NCI-H1417 (cell line): Measurements from ENCODE around the gene TP53AIP1.

Source experiments
- DNase-seq, 3 experiments: peaks; one replicate each; lab custom pipeline; 2025; lab: John Stamatoyannopoulos, UW

The TP53AIP1 gene

DNA sequence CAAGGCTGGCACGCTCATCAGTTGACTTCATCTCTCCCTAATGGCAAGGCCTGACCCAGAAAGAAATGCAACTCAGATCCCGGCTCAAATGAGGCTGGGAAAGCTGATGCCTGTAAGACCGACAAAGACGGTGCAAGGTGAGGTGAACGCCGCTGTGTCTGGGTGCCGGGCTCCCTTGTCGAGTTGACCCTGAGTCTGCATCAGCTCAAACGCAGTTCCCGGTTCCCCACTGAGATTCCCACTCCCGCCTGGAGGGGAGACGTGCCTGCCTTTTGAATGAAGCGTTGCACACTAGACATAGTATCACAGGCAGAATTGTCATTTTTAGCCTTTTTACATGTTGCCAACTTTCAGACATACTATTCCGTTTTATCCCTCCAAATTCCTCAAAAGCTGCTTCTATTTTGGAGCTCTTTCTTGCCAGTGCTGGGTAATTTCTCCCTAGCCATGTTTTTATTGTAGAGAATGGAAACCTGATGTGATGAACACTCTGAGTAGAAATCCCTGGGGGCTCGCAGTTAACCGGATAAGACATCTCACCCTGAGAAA, 831 bp upstream of the TP53AIP1 start:
- no peak for DNase-seq

GRCh38 chr11:128942272-128942612, 429 bp downstream of the TP53AIP1 start:
- no peak for DNase-seq

DNA sequence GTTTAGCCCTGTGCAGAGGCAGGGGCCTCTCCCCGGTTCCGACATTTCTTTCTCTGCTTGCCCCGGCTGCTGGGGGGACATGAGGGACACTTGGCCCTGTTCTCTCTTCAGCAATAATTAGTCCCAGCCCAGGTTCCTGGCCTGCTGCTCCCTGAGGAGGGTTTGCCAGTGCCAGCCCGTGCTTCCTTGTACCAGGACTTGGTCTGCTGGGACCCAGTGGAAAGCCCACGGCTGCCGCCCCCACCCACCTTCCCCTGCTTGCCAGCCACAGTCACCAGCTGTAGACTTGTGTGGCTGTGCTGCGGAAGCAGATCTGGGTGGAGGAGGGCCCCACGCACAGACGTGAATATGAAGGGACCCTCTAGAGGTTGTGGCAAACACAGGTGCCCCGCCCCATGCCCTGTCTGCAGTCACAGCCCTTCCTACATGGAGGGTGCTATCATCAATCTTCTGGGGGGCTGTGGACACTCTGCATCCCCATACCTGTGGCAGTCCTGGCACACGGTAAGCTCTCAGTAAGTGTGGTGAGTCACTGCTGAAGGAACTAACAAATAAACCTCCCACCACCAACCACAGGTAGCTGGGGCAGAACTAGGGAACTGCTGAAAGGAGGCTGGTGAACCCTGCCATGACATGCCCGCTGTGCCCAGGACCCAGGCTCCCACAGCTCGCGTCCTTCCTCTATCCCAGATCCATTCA, 949 bp downstream of the TP53AIP1 start:
- DNase-seq = no peak

DNA sequence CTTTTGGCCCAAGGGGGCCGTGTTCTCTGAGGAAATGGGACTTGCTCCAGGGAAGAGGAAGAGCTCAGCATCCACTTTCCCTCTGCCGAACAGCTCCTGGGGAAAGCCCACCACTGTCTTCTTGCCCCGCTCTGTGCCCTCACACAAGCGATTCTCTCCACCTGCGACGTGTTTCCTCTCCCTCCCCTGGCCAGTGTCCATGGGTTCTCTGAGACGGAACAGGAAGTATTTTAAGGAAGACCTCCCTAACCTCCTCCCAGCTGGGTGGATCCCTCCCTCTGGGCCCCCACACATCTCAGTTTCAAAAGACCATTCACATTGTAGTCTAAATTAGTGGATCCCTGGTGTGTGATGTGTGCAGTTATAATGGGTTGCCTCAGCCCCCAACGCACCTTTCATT, 1.6 kb downstream of the TP53AIP1 start:
- no peak for DNase-seq

- no peak for DNase-seq
Measured at GRCh38 chr11:128940603-128941002, 2.1 kb downstream of the TP53AIP1 start.

- no peak for DNase-seq
Measured at GRCh38 chr11:128940156-128940555, 2.5 kb downstream of the TP53AIP1 start.

GRCh38 chr11:128939591-128939990, 3.1 kb downstream of the TP53AIP1 start:
- DNase-seq = no peak

DNA sequence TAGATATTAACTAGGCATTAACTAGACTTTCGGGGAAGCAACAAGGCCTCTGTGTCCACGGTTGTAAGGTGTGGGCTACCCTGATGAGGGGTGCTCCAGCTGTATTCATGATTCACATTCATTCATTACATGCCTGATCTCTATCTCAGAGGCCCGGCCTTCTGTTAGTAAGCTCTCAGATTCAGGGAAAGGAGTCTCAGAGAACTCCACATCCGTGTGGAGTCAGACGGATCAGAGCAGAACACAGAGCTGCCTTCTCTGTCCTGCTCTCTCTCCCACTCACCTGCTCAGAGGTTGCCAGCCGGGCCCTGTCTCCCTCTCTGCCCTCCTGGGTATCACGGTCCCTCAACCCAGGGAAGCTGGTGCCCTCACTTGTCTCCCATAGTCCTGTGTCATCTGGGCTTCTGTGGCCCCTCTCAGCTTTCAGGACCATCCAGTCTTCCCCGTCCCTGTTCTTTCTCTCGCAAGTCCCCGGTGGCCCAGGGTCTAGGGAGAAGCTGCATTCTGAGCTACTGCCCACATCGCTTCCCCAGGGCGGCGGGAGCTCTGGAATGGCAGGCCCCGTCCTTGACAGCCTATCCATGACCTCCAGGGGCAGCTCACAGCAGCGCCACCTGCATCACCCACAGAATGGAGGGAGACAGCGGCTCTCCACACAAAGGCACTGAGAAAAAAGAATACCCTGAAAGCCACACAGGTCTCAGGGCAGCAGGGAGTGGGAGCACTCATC, 4.3 kb downstream of the TP53AIP1 start:
- DNase-seq = no peak

DNA sequence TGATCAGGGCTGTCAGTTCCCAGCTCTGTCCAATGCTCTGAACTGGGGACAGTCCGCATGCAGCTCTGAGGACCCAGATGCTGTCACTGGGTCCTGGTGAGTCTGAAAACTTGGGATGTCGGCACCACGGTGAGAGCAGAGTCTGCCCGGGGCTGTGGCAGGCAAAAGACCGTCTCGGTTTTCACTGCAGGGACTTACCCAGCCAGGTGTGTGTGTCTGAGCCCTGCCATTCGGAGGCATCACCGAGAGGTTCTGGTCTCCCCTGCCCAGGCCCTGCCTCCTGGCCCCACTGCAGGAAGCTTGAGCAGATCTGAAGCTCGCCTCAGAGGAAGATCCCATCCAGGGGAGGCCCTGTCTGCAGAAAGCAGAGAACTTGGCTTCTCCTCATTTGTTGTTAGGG, 5.2 kb downstream of the TP53AIP1 start:
- no peak for DNase-seq

- DNase-seq = peak; percentile 22 to 80 (median 33)
Measured at GRCh38 chr11:128936606-128937251, 5.9 kb downstream of the TP53AIP1 start.

GRCh38 chr11:128934926-128935325, 7.7 kb downstream of the TP53AIP1 start:
- DNase-seq = no peak

GRCh38 chr11:128934351-128934750, 8.3 kb downstream of the TP53AIP1 start:
- DNase-seq = no peak

GRCh38 chr11:128933481-128934178, 9.0 kb downstream of the TP53AIP1 start:
- DNase-seq = no peak

- peak in 1 of 3 experiments; percentile 27 for DNase-seq
Measured at GRCh38 chr11:128931668-128932067, 11.0 kb downstream of the TP53AIP1 start.

GRCh38 chr11:128931066-128931465, 11.6 kb downstream of the TP53AIP1 start:
- no peak for DNase-seq

- DNase-seq = no peak
Measured at GRCh38 chr11:128929991-128930390, 12.7 kb downstream of the TP53AIP1 start.

GRCh38 chr11:128929468-128929867, 13.2 kb downstream of the TP53AIP1 start:
- no peak for DNase-seq

- DNase-seq = no peak
Measured at GRCh38 chr11:128928400-128928799, 14.3 kb downstream of the TP53AIP1 start.

DNA sequence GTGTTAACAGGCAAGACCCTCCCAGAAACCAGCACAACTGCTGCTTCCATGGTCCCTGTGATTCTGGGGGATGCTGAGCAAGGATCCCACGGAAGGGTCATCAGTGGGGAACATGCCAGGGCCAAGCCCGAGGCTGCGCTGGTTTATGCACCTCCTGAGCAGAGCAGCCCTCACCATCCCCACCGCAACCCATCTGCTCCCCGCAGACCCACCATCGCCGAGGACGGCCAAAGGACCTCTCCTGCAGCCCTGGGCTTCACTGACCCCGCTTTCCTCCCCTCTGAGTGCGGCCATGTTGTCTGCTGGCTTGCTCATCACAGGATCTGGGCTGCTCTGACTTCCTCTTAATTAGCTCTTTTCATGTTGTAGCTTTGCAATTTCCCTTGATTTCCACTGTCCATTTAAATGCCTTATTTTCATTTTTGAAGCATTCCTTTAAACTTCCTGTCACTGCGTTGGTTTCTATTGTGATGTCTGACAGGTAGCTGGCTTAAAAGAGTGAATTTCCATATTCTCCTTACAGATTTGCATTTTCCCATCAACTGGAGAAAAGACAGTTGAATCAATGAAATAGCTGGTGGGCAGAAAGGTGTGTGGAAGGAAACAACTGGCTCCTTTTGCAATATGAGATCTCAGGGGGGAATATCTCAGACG, 14.9 kb downstream of the TP53AIP1 start:
- DNase-seq = no peak

DNA sequence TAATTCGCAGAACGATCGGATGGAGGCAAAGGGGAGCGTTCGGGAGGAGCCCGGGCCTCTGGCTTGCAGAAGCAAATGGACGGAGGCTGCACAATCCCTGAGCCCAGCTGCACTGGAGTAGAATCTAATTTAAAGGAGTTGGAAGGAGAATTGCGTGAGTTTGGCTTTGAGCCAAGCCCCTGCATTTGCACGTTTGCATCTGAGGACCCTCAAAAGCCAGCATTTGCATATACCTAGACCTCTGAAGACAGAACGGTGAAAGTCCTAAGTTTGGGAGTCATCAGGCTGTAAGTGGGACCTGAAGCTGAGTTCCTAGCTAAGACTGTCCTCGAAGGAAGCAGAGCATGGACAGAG, 15.6 kb downstream of the TP53AIP1 start:
- DNase-seq = no peak

GRCh38 chr11:128926437-128927107, 16.1 kb downstream of the TP53AIP1 start:
- peak in 1 of 3 experiments; percentile 21 for DNase-seq
